Activated T-cell treated with anti-CD3 and anti-CD28 coated beads, Interleukin-2, amount 50 U/mL, for 4 hours (primary cell): ENCODE data around the gene SPRYD3. TPM values are rescaled to one million over a fixed set of nuclear protein-coding genes. Genes with fewer than 3 reads are reported as not detected.

Source experiments
- total RNA-seq, 3 donors: library from RNA; stranded (reverse); gene quantifications; one replicate each; pipeline ENCODE4 v1.2.1, GENCODE V29; 2021

SPRYD3 gene
- total RNA-seq, 3 donors from 2014 or later = 48.3 to 57.8 (median 50.7) TPM

Other genes starting within 250 kb of the SPRYD3 start
- under 1 TPM in 2 of 3 donors, not detected in 1; 0.10 to 0.16 TPM for gene KRT79, start 245.1 kb downstream of the SPRYD3 start, total RNA-seq
- not detected for gene KRT78, start 230.4 kb downstream of the SPRYD3 start, total RNA-seq
- 1 to 10 TPM; 4.2 to 6.0 (median 4.5) TPM for gene KRT8, start 174.3 kb downstream of the SPRYD3 start, total RNA-seq
- 10 to 100 TPM; 11.8 to 15.6 (median 15.0) TPM for gene KRT18, start 130.3 kb downstream of the SPRYD3 start, total RNA-seq
- gene EIF4B, start 72.9 kb downstream of the SPRYD3 start, total RNA-seq = 100 to 1,000 TPM; 617 to 659 (median 632) TPM
- 1 to 10 TPM in 2 of 3 donors, under 1 TPM in 1; 0.87 to 2.5 (median 2.1) TPM for gene TNS2, start 29.3 kb downstream of the SPRYD3 start, total RNA-seq
- under 1 TPM; 0.29 to 0.43 (median 0.38) TPM for gene IGFBP6, start 18.3 kb upstream of the SPRYD3 start, total RNA-seq
- gene SOAT2, start 24.1 kb upstream of the SPRYD3 start, total RNA-seq = under 1 TPM; 0.15 to 0.54 (median 0.32) TPM
- gene ZNF740, start 101.3 kb upstream of the SPRYD3 start, total RNA-seq = 10 to 100 TPM; 29.7 to 41.5 (median 36.6) TPM
- 10 to 100 TPM in 1 of 3 donors, 1 to 10 TPM in 2; 8.0 to 10.6 (median 9.3) TPM for gene CSAD, start 101.5 kb upstream of the SPRYD3 start, total RNA-seq
- gene ITGB7, start 127.9 kb upstream of the SPRYD3 start, total RNA-seq = 100 to 1,000 TPM in 2 of 3 donors, 10 to 100 TPM in 1; 82.1 to 140 (median 124) TPM
- gene RARG, start 152.8 kb upstream of the SPRYD3 start, total RNA-seq = 10 to 100 TPM; 34.4 to 38.4 (median 38.0) TPM
- gene ESPL1, start 188.9 kb upstream of the SPRYD3 start, total RNA-seq = 10 to 100 TPM; 19.9 to 21.9 (median 20.0) TPM
- 100 to 1,000 TPM; 393 to 403 (median 400) TPM for gene PFDN5, start 216.2 kb upstream of the SPRYD3 start, total RNA-seq
- 100 to 1,000 TPM; 121 to 149 (median 128) TPM for gene MYG1, start 220.3 kb upstream of the SPRYD3 start, total RNA-seq
- gene AAAS, start 242.2 kb upstream of the SPRYD3 start, total RNA-seq = 10 to 100 TPM; 84.6 to 95.9 (median 91.2) TPM